HG03558 (cell line): ENCODE results near the gene KLHL13.
"Not testable (repeated sequence)": the region's sequence is repeated elsewhere in the genome, so short reads cannot be mapped to it uniquely, and the experiment has no call there.

Source experiments
- ATAC-seq: cut with Tn5 transposase; IDR thresholded peaks from one replicate; pipeline ENCODE4 v1.9.1; 2021; ENCODE audit warnings: moderate number of reproducible peaks; ENCODE audit not compliant: unreplicated experiment; ENCODE audit errors: extremely low read depth

The KLHL13 gene

GRCh38 chrX:117996408-117996807, 120.2 kb downstream of the KLHL13 start:
- ATAC-seq, result no peak

GRCh38 chrX:117995378-117995777, 121.2 kb downstream of the KLHL13 start:
- no peak for ATAC-seq

GRCh38 chrX:117992192-117992723, 124.4 kb downstream of the KLHL13 start:
- no peak for ATAC-seq

- no peak for ATAC-seq
Observed at GRCh38 chrX:117990438-117990837, 126.2 kb downstream of the KLHL13 start.

GRCh38 chrX:117989512-117989911, 127.1 kb downstream of the KLHL13 start:
- no peak for ATAC-seq

GRCh38 chrX:117987373-117987772, 129.2 kb downstream of the KLHL13 start:
- no peak for ATAC-seq

GRCh38 chrX:117985241-117985640, 131.4 kb downstream of the KLHL13 start:
- no peak for ATAC-seq

- no peak for ATAC-seq
Observed at GRCh38 chrX:117982694-117983392, 133.8 kb downstream of the KLHL13 start.

GRCh38 chrX:117978402-117978801, 138.2 kb downstream of the KLHL13 start:
- no peak for ATAC-seq

- ATAC-seq, result no peak
Observed at GRCh38 chrX:117977526-117977925, 139.1 kb downstream of the KLHL13 start.

GRCh38 chrX:117973110-117973807, 143.4 kb downstream of the KLHL13 start:
- ATAC-seq, result no peak

- ATAC-seq, result no peak
Observed at GRCh38 chrX:117972711-117973109, 143.9 kb downstream of the KLHL13 start.

- ATAC-seq, result no peak
Observed at GRCh38 chrX:117969782-117970181, 146.8 kb downstream of the KLHL13 start.

- ATAC-seq, result no peak
Observed at GRCh38 chrX:117969328-117969727, 147.3 kb downstream of the KLHL13 start.

- ATAC-seq, result no peak
Observed at GRCh38 chrX:117959045-117959444, 157.6 kb downstream of the KLHL13 start.

GRCh38 chrX:117957128-117957527, 159.5 kb downstream of the KLHL13 start:
- no peak for ATAC-seq

- ATAC-seq, result not testable (repeated sequence)
Observed at GRCh38 chrX:117939296-117939695, 177.3 kb downstream of the KLHL13 start.

- no peak for ATAC-seq
Observed at GRCh38 chrX:117936118-117936517, 180.5 kb downstream of the KLHL13 start.

- ATAC-seq, result not testable (repeated sequence)
Observed at GRCh38 chrX:117930116-117930515, 186.5 kb downstream of the KLHL13 start.

- no peak for ATAC-seq
Observed at GRCh38 chrX:117919755-117920154, 196.9 kb downstream of the KLHL13 start.

GRCh38 chrX:117910216-117910615, 206.4 kb downstream of the KLHL13 start:
- no peak for ATAC-seq

GRCh38 chrX:117898226-117898625, 218.4 kb downstream of the KLHL13 start:
- ATAC-seq, result no peak
